ENCODE measurements around the gene SLC6A16.
A peak's percentile ranks its signal among the peaks of the same experiment; 100 is the strongest.

SLC6A16 gene

DNA sequence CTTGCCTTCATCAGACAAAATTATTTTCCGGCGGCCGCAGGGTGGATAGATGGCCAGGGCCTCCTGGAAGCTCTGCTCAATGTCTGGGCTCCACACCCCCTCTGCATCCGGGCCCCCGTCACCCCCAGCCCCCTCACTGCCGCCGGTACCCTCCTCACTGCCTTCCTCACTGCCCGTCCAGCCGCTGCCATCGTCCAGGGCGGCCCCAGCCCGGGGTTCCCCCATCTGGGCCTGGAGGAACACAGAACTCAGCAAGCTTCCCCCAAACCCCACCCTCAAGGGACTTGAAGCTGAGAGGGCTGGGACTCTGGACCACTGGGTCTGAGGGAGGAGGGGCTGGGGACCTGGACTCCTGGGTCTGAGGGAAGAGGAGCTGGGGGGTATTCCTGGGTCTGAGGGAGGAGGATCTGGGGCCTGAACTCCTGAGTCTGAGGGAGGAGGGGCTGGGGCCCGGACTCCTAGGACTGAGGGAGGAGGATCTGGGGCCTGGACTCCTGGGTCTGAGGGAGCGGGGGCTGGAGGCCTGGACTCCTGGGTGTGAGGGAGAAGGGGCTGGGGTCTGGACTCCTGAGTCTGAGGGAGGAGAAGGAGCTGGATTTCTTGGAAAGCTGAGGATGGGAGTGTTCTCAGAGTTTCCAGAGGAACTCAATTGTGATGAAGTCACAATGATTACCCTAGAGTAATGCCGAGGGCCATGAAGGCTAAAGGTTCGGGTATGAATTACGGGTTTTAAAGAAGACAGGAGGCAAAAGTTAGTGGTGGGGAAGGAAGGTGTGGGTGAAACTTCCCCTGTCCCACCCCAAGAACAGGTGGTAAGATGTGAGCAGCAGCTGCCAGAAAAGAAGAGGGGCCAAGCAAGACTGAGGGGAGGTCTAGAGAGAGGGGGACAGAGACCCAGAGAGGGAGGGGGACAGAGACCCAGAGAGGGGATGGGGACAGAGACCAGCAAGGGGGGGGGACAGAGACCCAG lies 35.1 kb upstream of the SLC6A16 start:
- peak overlapping the region; percentile 97; the same call in 1 of the 2 replicates for H3K9ac ChIP-seq (ENCODE audit: low read depth, low read length)
- no peaks in the 10 kb centered on the region for H3K9me3 ChIP-seq (ENCODE audit: insufficient read depth, low read depth, low read length)
- H3K36me3 ChIP-seq (ENCODE audit: insufficient read depth, low read depth, low read length): peaks cover 46% of the 10 kb centered on the region
- peaks cover 7% of the 10 kb centered on the region; the same call in 1 of the 2 replicates for H3K4me1 ChIP-seq (ENCODE audit: insufficient read depth, low read length)
- H3K4me3 ChIP-seq (ENCODE audit: low read length): peak overlapping the region; percentile 91; the same call in 1 of the 2 replicates
- no peaks in the 10 kb centered on the region for H3K27me3 ChIP-seq (ENCODE audit: insufficient read depth, low read length)
- H3K27ac ChIP-seq (ENCODE audit: low read length): peak overlapping the region; percentile 95

DNA sequence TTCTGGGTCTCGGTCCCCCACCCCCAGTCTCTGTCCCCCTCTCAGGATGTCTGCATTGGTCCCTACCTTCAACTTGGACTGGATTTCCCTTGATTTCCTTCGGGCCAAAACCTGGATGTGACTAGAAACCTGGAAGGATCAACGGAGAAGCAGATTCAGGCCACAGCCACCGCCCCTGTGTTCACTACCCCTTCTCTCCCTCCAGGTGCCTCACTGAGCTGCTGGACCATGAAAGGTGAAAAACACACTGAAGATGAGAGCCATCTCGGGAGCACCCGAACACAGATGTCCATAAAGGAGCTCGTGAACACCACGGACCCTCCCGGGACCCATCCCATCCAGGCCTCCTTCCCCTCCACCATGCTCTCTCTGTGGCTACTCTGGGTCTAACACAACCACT lies 32.2 kb upstream of the SLC6A16 start:
- H3K27ac ChIP-seq (ENCODE audit: low read length): no peak overlapping the region
- H3K9me3 ChIP-seq (ENCODE audit: insufficient read depth, low read depth, low read length): no peaks in the 10 kb centered on the region
- no peak overlapping the region for H3K9ac ChIP-seq (ENCODE audit: low read depth, low read length)
- H3K4me3 ChIP-seq (ENCODE audit: low read length): no peak overlapping the region
- H3K36me3 ChIP-seq (ENCODE audit: insufficient read depth, low read depth, low read length): peaks cover 73% of the 10 kb centered on the region
- H3K27me3 ChIP-seq (ENCODE audit: insufficient read depth, low read length): no peaks in the 10 kb centered on the region
- H3K4me1 ChIP-seq (ENCODE audit: insufficient read depth, low read length): peaks cover 3% of the 10 kb centered on the region; the same call in 1 of the 2 replicates

DNA sequence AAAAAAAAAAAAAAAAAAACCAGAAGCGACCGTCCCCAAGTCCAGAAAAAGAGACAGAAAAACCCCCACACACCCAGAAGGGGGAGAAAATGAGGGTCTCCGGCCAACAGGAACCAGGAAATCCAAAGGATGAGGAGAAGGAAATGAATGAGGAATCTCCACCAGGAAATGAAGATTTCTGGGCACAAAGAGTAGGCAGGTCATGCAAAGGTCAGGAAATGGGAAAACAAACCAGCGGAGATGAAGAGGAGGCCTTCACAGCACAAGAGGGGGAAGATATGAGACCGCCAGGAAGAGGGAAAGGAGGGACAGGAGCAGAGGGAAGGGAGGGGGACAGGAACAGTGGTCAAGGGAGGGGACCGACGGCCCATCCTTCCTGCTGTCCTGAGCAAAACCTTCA lies 31.4 kb upstream of the SLC6A16 start:
- Histone ChIP-seq H3K36me3 (ENCODE audit: insufficient read depth, low read depth, low read length) (peaks cover 81% of the 10 kb centered on the region), H3K9me3 (ENCODE audit: insufficient read depth, low read depth, low read length) (no peaks in the 10 kb centered on the region), H3K9ac (ENCODE audit: low read depth, low read length) (no peak overlapping the region), H3K4me1 (ENCODE audit: insufficient read depth, low read length) (peaks cover 3% of the 10 kb centered on the region; the same call in 1 of the 2 replicates), H3K4me3 (ENCODE audit: low read length) (no peak overlapping the region), H3K27ac (ENCODE audit: low read length) (no peak overlapping the region), H3K27me3 (ENCODE audit: insufficient read depth, low read length) (no peaks in the 10 kb centered on the region)

DNA sequence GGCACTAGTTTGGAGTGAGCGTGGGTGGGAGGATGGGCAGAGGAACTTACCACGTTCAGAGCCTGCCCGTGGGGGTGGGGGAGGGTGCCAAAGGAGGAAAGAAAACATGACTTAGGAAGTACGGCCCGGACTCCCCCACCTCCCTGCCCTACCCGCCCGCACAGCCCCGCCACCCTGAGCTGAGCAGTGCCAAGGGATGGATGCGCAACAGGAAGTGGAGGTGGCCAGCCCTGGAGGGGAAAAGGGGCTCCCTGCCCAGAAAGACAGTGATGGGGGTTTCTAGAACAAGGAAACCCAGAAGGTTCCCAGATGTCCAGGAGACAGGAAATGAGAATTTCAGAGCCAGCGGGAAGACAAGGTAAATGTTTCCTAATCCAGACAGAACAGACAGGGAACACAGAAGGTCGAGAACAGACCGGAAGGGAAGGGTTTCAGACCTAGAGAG lies 30.9 kb upstream of the SLC6A16 start:
- Histone ChIP-seq H3K9me3 (ENCODE audit: insufficient read depth, low read depth, low read length) (no peaks in the 10 kb centered on the region), H3K36me3 (ENCODE audit: insufficient read depth, low read depth, low read length) (peaks cover 86% of the 10 kb centered on the region), H3K27ac (ENCODE audit: low read length) (no peak overlapping the region), H3K4me1 (ENCODE audit: insufficient read depth, low read length) (peaks cover 3% of the 10 kb centered on the region; the same call in 1 of the 2 replicates), H3K4me3 (ENCODE audit: low read length) (no peak overlapping the region), H3K27me3 (ENCODE audit: insufficient read depth, low read length) (no peaks in the 10 kb centered on the region), H3K9ac (ENCODE audit: low read depth, low read length) (no peak overlapping the region)

DNA sequence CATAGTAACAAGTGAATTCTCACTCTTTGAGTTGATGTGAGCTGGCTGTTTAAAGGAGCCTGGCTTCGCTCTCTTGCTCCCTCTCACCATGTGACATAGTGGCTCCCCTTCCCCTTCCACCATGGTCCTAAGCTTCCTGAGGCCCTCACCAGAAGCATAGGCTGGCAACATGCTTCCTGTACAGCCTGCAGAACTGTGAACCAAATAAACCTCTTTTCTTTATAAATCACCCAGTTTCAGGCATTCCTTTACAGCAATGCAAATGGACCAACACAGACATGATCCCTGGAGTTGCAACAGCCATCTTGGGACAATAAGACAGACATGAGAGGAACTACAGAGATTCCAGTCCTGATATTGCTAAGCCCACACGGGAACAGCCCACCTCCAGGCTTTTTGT lies 24.6 kb upstream of the SLC6A16 start:
- Histone ChIP-seq H3K36me3 (ENCODE audit: insufficient read depth, low read depth, low read length) (peaks cover 95% of the 10 kb centered on the region), H3K9me3 (ENCODE audit: insufficient read depth, low read depth, low read length) (no peaks in the 10 kb centered on the region), H3K27me3 (ENCODE audit: insufficient read depth, low read length) (no peaks in the 10 kb centered on the region), H3K4me1 (ENCODE audit: insufficient read depth, low read length) (no peaks in the 10 kb centered on the region), H3K27ac (ENCODE audit: low read length) (no peak overlapping the region), H3K9ac (ENCODE audit: low read depth, low read length) (no peak overlapping the region), H3K4me3 (ENCODE audit: low read length) (no peak overlapping the region)

DNA sequence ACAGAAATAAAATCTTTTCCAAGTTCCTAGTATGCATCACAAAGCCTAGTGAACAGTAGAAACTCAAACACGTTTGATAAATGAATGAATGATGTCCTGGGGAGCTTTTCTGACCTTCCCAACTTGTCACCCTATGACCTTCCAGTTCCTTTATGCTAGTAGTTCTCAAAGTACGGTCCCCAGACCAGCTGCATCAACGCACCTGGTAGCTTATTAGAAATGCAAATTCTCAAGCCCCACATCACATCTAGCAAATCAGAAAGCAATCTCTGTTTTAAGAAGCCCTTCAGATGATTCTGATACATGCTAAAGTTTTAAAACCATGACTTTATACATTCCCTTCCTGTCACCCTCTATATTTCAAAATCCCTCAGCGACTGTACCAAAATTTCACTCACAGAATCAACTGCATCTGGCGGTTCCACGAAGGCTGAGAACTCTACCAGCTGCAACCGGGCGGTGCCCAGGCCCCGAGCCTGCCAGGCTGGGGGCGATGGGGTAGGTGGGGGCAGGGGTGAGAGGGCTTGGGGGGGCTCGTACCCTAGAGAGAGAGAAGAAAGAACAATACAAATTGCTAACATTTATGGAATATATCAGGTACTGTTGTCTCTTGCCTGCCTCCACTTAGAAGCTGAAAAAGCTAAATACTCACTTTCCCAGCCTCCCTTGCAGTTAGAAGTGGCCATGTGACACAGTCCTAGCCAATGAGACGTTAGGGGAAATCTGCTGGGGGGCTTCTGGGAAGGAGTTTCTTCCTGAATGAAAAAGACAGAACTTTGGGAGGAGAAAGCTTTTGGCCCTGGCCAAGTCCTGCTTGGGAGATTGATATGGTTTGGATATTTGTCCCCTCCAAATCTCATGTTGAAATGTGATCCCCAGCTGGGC lies 23.6 kb upstream of the SLC6A16 start:
- Histone ChIP-seq H3K9ac (ENCODE audit: low read depth, low read length) (no peak overlapping the region), H3K4me3 (ENCODE audit: low read length) (no peak overlapping the region), H3K4me1 (ENCODE audit: insufficient read depth, low read length) (no peaks in the 10 kb centered on the region), H3K36me3 (ENCODE audit: insufficient read depth, low read depth, low read length) (peaks cover 97% of the 10 kb centered on the region), H3K27me3 (ENCODE audit: insufficient read depth, low read length) (no peaks in the 10 kb centered on the region), H3K27ac (ENCODE audit: low read length) (no peak overlapping the region), H3K9me3 (ENCODE audit: insufficient read depth, low read depth, low read length) (no peaks in the 10 kb centered on the region)

DNA sequence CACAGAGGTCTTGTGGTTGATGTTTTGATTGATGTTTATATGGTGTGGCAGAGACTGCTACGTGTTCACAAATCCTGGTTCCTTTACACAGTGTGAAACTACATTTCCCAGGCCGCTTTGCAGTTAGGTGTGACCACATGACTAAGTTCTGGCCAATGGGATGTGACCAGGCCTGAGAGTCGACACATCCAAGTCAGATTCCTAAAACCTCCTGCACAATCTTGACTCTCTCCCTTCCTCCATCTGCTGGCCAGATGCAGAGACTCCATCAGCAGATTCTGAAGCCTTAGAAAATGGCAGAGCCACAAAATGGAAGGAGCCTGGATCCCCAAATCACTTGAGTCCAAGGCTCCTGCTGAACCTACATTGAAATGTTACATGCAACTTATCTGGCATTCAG lies 22.8 kb upstream of the SLC6A16 start:
- H3K9me3 ChIP-seq (ENCODE audit: insufficient read depth, low read depth, low read length): no peaks in the 10 kb centered on the region
- no peaks in the 10 kb centered on the region for H3K27me3 ChIP-seq (ENCODE audit: insufficient read depth, low read length)
- no peak overlapping the region for H3K27ac ChIP-seq (ENCODE audit: low read length)
- no peak overlapping the region for H3K4me3 ChIP-seq (ENCODE audit: low read length)
- H3K4me1 ChIP-seq (ENCODE audit: insufficient read depth, low read length): no peaks in the 10 kb centered on the region
- no peak overlapping the region for H3K9ac ChIP-seq (ENCODE audit: low read depth, low read length)
- H3K36me3 ChIP-seq (ENCODE audit: insufficient read depth, low read depth, low read length): peaks cover 97% of the 10 kb centered on the region

DNA sequence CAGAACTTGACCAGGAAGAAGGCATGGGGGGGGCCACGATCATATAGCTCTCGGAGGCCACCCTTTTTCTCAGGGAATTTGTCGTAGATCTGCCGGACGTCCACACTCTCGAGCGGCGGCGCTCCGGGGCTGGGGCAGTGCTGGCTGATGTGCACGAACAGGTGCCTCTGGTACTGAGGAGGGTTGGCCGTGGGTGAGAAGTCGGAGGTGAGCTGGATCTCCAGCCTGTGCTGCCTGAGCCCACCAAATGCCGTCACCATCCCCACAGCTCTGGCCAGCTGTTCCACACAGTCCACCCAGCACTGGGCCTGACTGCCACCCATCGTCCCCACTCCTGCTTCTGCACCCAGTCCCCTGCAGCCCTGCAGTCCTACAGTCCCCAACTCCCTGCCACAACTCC lies 22.2 kb upstream of the SLC6A16 start:
- Histone ChIP-seq H3K36me3 (ENCODE audit: insufficient read depth, low read depth, low read length) (peaks cover 97% of the 10 kb centered on the region), H3K4me1 (ENCODE audit: insufficient read depth, low read length) (no peaks in the 10 kb centered on the region)

DNA sequence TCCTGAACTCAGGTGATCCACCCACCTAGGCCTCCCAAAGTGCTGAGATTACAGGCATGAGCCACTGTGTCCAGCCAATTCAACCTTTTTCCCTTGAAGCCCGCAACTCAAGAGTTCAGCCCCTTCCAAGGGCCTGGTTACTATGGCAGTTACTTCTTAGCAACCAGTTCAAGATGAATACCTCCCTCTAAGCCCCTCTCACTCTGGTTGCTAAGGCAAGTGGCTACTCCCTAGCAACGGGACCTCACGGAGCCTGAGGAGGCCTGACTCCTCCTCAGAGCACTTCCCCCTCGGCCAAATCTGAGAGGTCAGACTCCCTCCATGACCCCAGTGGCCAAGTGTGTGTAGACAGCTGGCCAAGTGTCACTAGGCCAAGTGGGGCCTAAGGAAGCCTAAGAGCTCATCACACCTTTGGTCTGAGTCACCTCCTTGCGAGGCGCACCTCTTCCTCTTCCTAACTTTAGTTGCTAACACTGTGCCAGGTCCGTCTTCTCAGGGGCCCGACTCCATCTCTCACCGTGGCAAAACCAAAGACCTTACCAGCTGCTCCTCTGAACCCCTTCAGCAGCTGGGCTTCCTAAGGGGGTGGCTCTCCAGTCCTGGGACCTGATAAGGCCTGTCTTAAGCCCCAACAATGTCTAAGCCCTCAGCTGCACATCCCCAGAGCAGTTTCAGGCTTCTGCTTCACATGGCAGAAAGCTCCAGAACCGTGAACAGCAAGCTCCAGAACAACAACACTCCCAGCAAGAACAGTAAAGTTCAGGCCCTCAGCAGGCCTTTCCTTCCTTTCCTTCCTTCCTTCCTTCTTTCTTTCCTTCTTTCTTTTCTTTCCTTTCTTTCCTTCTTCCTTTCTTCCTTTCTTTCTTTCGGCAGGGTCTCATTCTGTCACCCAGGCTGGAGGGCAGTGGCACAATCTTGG lies 19.8 kb upstream of the SLC6A16 start:
- Histone ChIP-seq H3K27me3 (ENCODE audit: insufficient read depth, low read length) (no peaks in the 10 kb centered on the region), H3K4me3 (ENCODE audit: low read length) (no peak overlapping the region), H3K4me1 (ENCODE audit: insufficient read depth, low read length) (no peaks in the 10 kb centered on the region), H3K9ac (ENCODE audit: low read depth, low read length) (no peak overlapping the region), H3K36me3 (ENCODE audit: insufficient read depth, low read depth, low read length) (peaks cover 90% of the 10 kb centered on the region), H3K27ac (ENCODE audit: low read length) (no peak overlapping the region), H3K9me3 (ENCODE audit: insufficient read depth, low read depth, low read length) (no peaks in the 10 kb centered on the region)

More for the DNA sequence above, 22.2 kb upstream of the SLC6A16 start:
- no peaks in the 10 kb centered on the region for H3K9me3 ChIP-seq (ENCODE audit: insufficient read depth, low read depth, low read length)
- no peak overlapping the region for H3K27ac ChIP-seq (ENCODE audit: low read length)
- no peaks in the 10 kb centered on the region for H3K27me3 ChIP-seq (ENCODE audit: insufficient read depth, low read length)
- no peak overlapping the region for H3K9ac ChIP-seq (ENCODE audit: low read depth, low read length)
- no peak overlapping the region for H3K4me3 ChIP-seq (ENCODE audit: low read length)

DNA sequence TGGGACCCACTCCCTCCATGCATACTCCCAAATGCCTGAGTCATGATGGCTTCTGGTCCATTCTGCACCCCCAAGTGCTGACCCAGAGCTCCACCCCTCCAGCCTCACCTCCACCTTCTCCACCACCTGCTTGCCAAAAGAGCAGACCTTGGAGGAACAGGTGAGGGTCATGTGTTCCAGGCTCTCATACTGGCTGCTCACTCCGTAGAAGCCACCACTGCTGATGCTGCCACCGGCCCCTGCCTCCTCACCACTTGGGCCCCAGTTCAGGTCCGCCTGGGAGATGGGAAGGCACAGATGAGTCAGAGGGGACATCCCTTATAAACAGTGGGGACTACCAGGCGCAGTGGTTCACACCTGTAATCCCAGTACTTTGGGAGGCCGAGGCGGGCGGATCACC lies 18.1 kb upstream of the SLC6A16 start:
- Histone ChIP-seq H3K4me1 (ENCODE audit: insufficient read depth, low read length) (no peaks in the 10 kb centered on the region; the same call in 1 of the 2 replicates), H3K27ac (ENCODE audit: low read length) (no peak overlapping the region), H3K9me3 (ENCODE audit: insufficient read depth, low read depth, low read length) (no peaks in the 10 kb centered on the region), H3K27me3 (ENCODE audit: insufficient read depth, low read length) (peaks cover 5% of the 10 kb centered on the region), H3K9ac (ENCODE audit: low read depth, low read length) (no peak overlapping the region), H3K36me3 (ENCODE audit: insufficient read depth, low read depth, low read length) (peaks cover 74% of the 10 kb centered on the region), H3K4me3 (ENCODE audit: low read length) (no peak overlapping the region)

DNA sequence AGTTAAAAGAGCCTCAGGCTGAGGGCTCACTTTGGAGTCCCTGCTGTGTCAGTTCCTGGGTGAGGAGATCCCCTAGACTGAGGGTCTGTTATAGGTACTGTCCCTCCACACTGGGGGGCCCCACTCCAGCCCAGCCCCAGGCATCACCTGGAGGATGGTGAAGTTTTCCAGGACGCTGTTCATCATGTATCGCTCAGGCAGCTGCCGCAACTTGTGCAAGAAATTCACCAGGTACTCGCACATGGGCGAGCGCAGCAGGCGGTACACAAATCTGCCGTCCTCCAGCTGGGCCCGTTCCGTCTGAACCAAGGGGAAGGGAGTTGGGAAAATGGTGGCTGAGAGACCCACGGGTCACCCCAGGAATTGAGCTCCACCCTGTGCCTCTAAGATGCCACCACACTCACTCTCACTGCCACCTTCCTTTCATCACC lies 17.3 kb upstream of the SLC6A16 start:
- H3K9ac ChIP-seq (ENCODE audit: low read depth, low read length): no peak overlapping the region
- no peak overlapping the region for H3K27ac ChIP-seq (ENCODE audit: low read length)
- H3K9me3 ChIP-seq (ENCODE audit: insufficient read depth, low read depth, low read length): no peaks in the 10 kb centered on the region
- no peak overlapping the region for H3K4me3 ChIP-seq (ENCODE audit: low read length)
- H3K27me3 ChIP-seq (ENCODE audit: insufficient read depth, low read length): peaks cover 13% of the 10 kb centered on the region
- peaks cover 4% of the 10 kb centered on the region; the same call in 1 of the 2 replicates for H3K4me1 ChIP-seq (ENCODE audit: insufficient read depth, low read length)
- H3K36me3 ChIP-seq (ENCODE audit: insufficient read depth, low read depth, low read length): peaks cover 66% of the 10 kb centered on the region
